PC-9 (cell line): ENCODE measurements around the gene CAPN7. TPM values are rescaled to one million over a fixed set of nuclear protein-coding genes. Genes with fewer than 3 reads are reported as not detected.
A peak's percentile ranks its signal among the peaks of the same experiment; 100 is the strongest.

Source experiments
- BruUV-seq: library from RNA; stranded (reverse); fragments of 400-500 nt; replicated peaks from 2 replicates; lab custom pipeline; 2021; lab: Mats Ljungman, UMichigan
- CTCF ChIA-PET: fragments of 300-600 bp; sonication (Branson Sonifier 250); formaldehyde crosslinking; loops from one replicate; lab custom pipeline; 2022; ENCODE audit warnings: antibody characterized with exemption; lab: Charles Lee
- POLR2A ChIA-PET: fragments of 300-600 bp; sonication (Branson Sonifier 250); formaldehyde crosslinking; loops from one replicate; lab custom pipeline; 2022; ENCODE audit warnings: antibody characterized with exemption; ENCODE audit not compliant: unreplicated experiment; lab: Charles Lee
- DNase-seq, 2 experiments: peaks; one replicate each; pipeline versions ENCODE4 v3.0.0 to v3.0.0-alpha.2; 2015 to 2022; ENCODE audit warnings: mixed read lengths in 1 of 2
- H2AFZ ChIP-seq: fragments of 200-600 bp; sonication (generic); 2 replicates; pipeline ENCODE4 v1.8.1; 2017; ENCODE audit warnings: antibody characterized with exemption
- H3F3A ChIP-seq: fragments of 200-600 bp; sonication (generic); 2 replicates; pipeline ENCODE4 v1.8.1; 2017; ENCODE audit warnings: antibody characterized with exemption, mild to moderate bottlenecking, low read depth; ENCODE audit not compliant: insufficient read depth
- H3K27ac ChIP-seq: fragments of 200-600 bp; sonication (generic); 2 replicates; pipeline ENCODE4 v1.6.1; 2016; ENCODE audit warnings: mixed run types
- H3K27me3 ChIP-seq: fragments of 200-600 bp; sonication (generic); 2 replicates; pipeline ENCODE4 v1.6.1; 2016; ENCODE audit warnings: low read depth, mixed run types; ENCODE audit not compliant: insufficient read depth
- H3K36me3 ChIP-seq: fragments of 200-600 bp; sonication (generic); 2 replicates; pipeline ENCODE4 v1.6.1; 2016; ENCODE audit warnings: low read depth, mixed run types
- H3K4me1 ChIP-seq: fragments of 200-600 bp; sonication (generic); replicated peaks from 2 replicates; pipeline ENCODE4 v1.6.1; 2016; ENCODE audit warnings: mixed run types; ENCODE audit not compliant: insufficient read depth
- H3K4me2 ChIP-seq: fragments of 200-600 bp; sonication (generic); 2 replicates; pipeline ENCODE4 v1.6.1; 2017; ENCODE audit warnings: mixed run types
- H3K4me3 ChIP-seq: fragments of 200-600 bp; sonication (generic); 2 replicates; pipeline ENCODE4 v1.6.1; 2016; ENCODE audit warnings: mixed run types
- H3K79me2 ChIP-seq: fragments of 200-600 bp; sonication (generic); 2 replicates; pipeline ENCODE4 v1.6.1; 2017; ENCODE audit warnings: low read depth, mixed run types
- H3K9me2 ChIP-seq: fragments of 200-600 bp; sonication (generic); 2 replicates; pipeline ENCODE4 v1.8.1; 2017; ENCODE audit warnings: mild to moderate bottlenecking; ENCODE audit not compliant: insufficient read depth
- H3K9me3 ChIP-seq: fragments of 200-600 bp; sonication (generic); 2 replicates; pipeline ENCODE4 v1.8.1; 2016; ENCODE audit warnings: low read depth; ENCODE audit not compliant: insufficient read depth
- H4K20me1 ChIP-seq: fragments of 200-600 bp; sonication (generic); 2 replicates; pipeline ENCODE4 v1.8.1; 2017; ENCODE audit not compliant: insufficient read depth
- EZH2 ChIP-seq: fragments of 200-600 bp; sonication (generic); IDR thresholded peaks from 2 replicates; pipeline ENCODE4 v1.8.0; 2017; ENCODE audit warnings: antibody characterized with exemption, low read depth
- intact Hi-C: fragments of 100-400 bp; cut with micrococcal nuclease; formaldehyde crosslinking; loops from one replicate; pipeline ENCODE4 v1.10.0; 2022; ENCODE audit not compliant: unreplicated experiment
- total RNA-seq: library from RNA; stranded (reverse); gene quantifications from 2 replicates; pipeline ENCODE4 v1.2.3, GENCODE V29; 2021
- TF ChIP-seq, protein P1 (sequence below): fragments of 200-600 bp; sonication (generic); conservative IDR thresholded peaks from 2 replicates; pipeline ENCODE4 v1.6.1; 2017; ENCODE audit warnings: mixed run types, antibody characterized with exemption, mild to moderate bottlenecking, moderate library complexity

CAPN7 gene
- total RNA-seq, 1 experiment from 2014 or later: 28.5 TPM

DNA sequence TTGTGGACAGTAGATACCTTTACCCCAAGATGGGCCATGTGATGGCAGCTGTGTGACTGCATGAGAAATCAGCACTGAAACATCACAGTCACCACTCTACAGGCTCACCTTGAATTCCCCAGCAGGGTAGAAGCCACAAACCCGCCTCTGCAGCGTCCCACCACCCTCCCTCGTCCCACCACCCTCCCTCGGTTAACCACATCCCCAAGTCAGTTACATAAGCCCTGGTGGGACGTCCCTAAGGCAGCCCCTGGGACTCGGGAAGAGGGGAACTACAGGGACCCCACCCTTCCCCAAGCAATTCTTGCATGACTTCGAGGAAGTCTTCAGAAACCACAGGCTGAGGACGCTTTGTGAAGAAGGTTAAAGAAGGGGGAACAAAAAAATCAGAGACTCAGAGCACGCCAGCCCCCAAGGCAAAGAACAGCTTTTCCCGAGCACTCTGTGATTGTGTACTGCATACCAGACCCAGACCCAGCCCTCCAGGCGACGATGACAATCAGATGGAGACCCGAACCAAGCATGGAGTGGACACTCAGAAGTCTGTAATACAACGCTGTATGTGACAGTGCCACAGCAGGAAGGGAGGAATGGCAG, 65.8 kb downstream of the CAPN7 start:
- no peaks in the 10 kb centered on the region for H3K27me3 ChIP-seq
- DNase-seq: no peak
- intact Hi-C loops: no loop called here
- no TSS peak for BruUV-seq
- no peaks in the 10 kb centered on the region; the same call in 1 of the 2 replicates for H4K20me1 ChIP-seq
- TF ChIP-seq, protein P1, sequence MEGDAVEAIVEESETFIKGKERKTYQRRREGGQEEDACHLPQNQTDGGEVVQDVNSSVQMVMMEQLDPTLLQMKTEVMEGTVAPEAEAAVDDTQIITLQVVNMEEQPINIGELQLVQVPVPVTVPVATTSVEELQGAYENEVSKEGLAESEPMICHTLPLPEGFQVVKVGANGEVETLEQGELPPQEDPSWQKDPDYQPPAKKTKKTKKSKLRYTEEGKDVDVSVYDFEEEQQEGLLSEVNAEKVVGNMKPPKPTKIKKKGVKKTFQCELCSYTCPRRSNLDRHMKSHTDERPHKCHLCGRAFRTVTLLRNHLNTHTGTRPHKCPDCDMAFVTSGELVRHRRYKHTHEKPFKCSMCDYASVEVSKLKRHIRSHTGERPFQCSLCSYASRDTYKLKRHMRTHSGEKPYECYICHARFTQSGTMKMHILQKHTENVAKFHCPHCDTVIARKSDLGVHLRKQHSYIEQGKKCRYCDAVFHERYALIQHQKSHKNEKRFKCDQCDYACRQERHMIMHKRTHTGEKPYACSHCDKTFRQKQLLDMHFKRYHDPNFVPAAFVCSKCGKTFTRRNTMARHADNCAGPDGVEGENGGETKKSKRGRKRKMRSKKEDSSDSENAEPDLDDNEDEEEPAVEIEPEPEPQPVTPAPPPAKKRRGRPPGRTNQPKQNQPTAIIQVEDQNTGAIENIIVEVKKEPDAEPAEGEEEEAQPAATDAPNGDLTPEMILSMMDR: no peak
- TF ChIP-seq EZH2: no peak
- peaks cover 15% of the 10 kb centered on the region; the same call in 1 of the 2 replicates for H3K79me2 ChIP-seq
- H3K36me3 ChIP-seq: no peaks in the 10 kb centered on the region
- peak overlapping the region; percentile 31 for H3K27ac ChIP-seq
- CTCF ChIA-PET: no interaction called here
- H3K9me3 ChIP-seq: no peaks in the 10 kb centered on the region
- H3K4me2 ChIP-seq: no peak overlapping the region
- H2AFZ ChIP-seq: no peak overlapping the region
- POLR2A ChIA-PET: no interaction called here
- peaks cover 9% of the 10 kb centered on the region for H3F3A ChIP-seq
- H3K4me3 ChIP-seq: no peak overlapping the region
- H3K9me2 ChIP-seq: no peaks in the 10 kb centered on the region
- peaks cover 27% of the 10 kb centered on the region for H3K4me1 ChIP-seq

DNA sequence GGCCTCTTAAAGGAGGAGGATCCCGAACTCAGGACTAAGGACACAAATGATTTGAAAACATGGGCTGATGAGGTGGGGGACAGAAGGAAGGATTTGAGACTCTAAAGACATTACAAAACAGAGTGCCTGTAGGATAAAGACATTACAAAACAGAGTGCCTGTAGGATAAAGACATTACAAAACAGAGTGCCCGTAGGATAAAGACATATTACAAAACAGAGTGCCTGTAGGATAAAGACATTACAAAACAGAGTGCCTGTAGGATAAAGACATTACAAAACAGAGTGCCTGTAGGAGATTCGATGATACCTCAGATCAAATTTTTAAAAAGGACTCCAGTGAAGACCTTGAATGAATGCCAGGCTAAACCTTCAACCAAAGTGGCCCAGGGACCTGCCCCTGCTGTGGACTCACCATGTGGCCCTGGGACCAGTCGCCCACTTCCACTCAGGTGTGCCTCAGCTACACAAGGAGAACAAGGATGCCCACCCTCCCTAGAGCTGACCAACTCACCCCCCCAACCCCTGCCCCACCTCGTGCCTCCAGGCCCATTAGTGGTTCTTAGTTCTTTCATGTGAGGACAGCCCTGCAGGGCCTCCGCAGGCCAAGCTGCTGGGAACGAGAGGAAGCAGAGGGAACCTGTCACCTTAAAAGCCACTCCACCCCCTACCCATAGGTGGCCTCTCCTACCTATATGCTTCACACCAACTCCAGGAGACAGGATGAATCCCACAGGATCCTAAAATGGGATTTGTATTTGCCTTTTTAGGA, 66.6 kb downstream of the CAPN7 start:
- Histone ChIP-seq H3K9me3 (no peaks in the 10 kb centered on the region), H3F3A (peaks cover 9% of the 10 kb centered on the region), H3K9me2 (no peaks in the 10 kb centered on the region), H3K36me3 (no peaks in the 10 kb centered on the region), H3K4me2 (no peak overlapping the region), H3K27me3 (no peaks in the 10 kb centered on the region), H3K4me1 (peaks cover 27% of the 10 kb centered on the region), H3K27ac (peak overlapping the region; percentile 31), H2AFZ (no peak overlapping the region), H3K4me3 (no peak overlapping the region), H4K20me1 (no peaks in the 10 kb centered on the region; the same call in 1 of the 2 replicates), H3K79me2 (peaks cover 15% of the 10 kb centered on the region; the same call in 1 of the 2 replicates)
- intact Hi-C loops: no loop called here
- no peak for DNase-seq
- BruUV-seq: no TSS peak
- POLR2A ChIA-PET: interaction anchor here (0.6 kb wide), 1 partner anchor 10 kb away, joined by 5 read pairs; no protein-coding TSS in a partner anchor
- TF ChIP-seq, protein P1: no peak; the same call in 1 of the 2 replicates
- TF ChIP-seq EZH2: no peak
- CTCF ChIA-PET: no interaction called here

DNA sequence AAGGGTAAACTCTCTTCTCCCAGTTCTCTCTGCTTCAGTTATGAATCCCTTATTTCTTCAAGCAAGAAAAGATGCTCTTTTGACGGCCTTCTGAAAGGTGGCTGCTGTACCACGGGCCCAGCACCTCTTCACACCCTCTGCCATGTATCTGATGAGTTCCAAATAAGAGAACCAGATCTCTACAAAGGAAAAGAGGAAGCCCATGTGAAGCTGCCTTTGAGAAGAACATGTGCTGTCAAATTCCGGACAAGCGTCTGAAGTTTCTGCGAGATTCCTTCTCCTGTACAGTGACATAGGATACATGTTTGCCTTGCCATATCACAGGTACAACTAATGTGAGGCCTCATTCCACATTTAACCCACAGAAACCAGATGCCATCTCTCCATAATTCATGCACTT, 67.2 kb downstream of the CAPN7 start:
- BruUV-seq: no TSS peak
- Histone ChIP-seq H3K36me3 (no peaks in the 10 kb centered on the region), H3F3A (peaks cover 9% of the 10 kb centered on the region), H2AFZ (no peak overlapping the region), H4K20me1 (no peaks in the 10 kb centered on the region), H3K9me3 (no peaks in the 10 kb centered on the region), H3K4me3 (no peak overlapping the region), H3K27ac (0 out of 2 replicates have a peak overlapping the region, but pooled peaks have one; percentile 31), H3K27me3 (no peaks in the 10 kb centered on the region), H3K79me2 (peaks cover 15% of the 10 kb centered on the region; the same call in 1 of the 2 replicates), H3K9me2 (no peaks in the 10 kb centered on the region), H3K4me2 (no peak overlapping the region), H3K4me1 (peaks cover 23% of the 10 kb centered on the region)
- TF ChIP-seq EZH2: no peak
- TF ChIP-seq, protein P1: no peak
- ChIA-PET CTCF (no interaction called here), POLR2A (no interaction called here)
- intact Hi-C loops: no loop called here
- no peak for DNase-seq
